K562 (cell line): ENCODE results near the gene ZNF141.

Experiments used
- ATF2 ChIP-seq: sonication (generic); formaldehyde crosslinking; IDR thresholded peaks from 2 replicates; pipeline ENCODE4 v1.8.1; 2022; ENCODE audit warnings: missing genetic modification reagents
- CHD2 ChIP-seq: IDR thresholded peaks from 2 replicates; pipeline ENCODE4 v1.6.1; 2011; ENCODE audit warnings: low read depth, low read length
- CREM ChIP-seq: IDR thresholded peaks from 2 replicates; pipeline ENCODE4 v1.6.1; 2014; ENCODE audit warnings: antibody characterized with exemption, low read depth
- CTCF ChIP-seq, 3 experiments: IDR thresholded peaks in 2 of 3; conservative IDR thresholded peaks in 1 of 3; 2 replicates each; pipeline ENCODE4 v1.5.1; 2011 to 2012; ENCODE audit warnings: low read length in 3 of 3, mild to moderate bottlenecking in 3 of 3, control low read depth in 2 of 3, improper control_type of control experiment in 1 of 3, inconsistent platforms in 1 of 3, low read depth in 1 of 3, mixed read lengths in 1 of 3, moderate library complexity in 1 of 3; ENCODE audit not compliant: insufficient read depth in 2 of 3
- EHMT2 ChIP-seq: fragments of 450-650 bp; IDR thresholded peaks from 2 replicates; pipeline ENCODE4 v1.6.1; 2018; ENCODE audit warnings: antibody characterized with exemption
- ETS2 ChIP-seq: IDR thresholded peaks from 2 replicates; pipeline ENCODE4 v1.6.1; 2016; ENCODE audit warnings: borderline replicate concordance, missing genetic modification characterization, mild to moderate bottlenecking, moderate library complexity, missing compliant biosample characterization; ENCODE audit not compliant: poor library complexity, severe bottlenecking
- EZH2 ChIP-seq: IDR thresholded peaks from 2 replicates; pipeline ENCODE4 v1.6.1; 2012; ENCODE audit warnings: low read depth, mild to moderate bottlenecking, inconsistent platforms, low read length, borderline replicate concordance
- POLR2AphosphoS2 ChIP-seq: IDR thresholded peaks from 2 replicates; pipeline ENCODE4 v1.6.1; 2012; ENCODE audit warnings: low read length, improper control_type of control experiment
- POLR2AphosphoS5 ChIP-seq: IDR thresholded peaks from 2 replicates; pipeline ENCODE4 v1.6.1; 2011; ENCODE audit warnings: mild to moderate bottlenecking, low read depth, low read length, moderate library complexity; ENCODE audit not compliant: control insufficient read depth, insufficient read depth
- RNF2 ChIP-seq: sonication (generic); IDR thresholded peaks from 2 replicates; pipeline ENCODE4 v1.6.1; 2016
- SETDB1 ChIP-seq: IDR thresholded peaks from one replicate; pipeline ENCODE4 v1.6.1; 2012; ENCODE audit warnings: low read length, control low read depth, inconsistent platforms
- SMC3 ChIP-seq: conservative IDR thresholded peaks from 2 replicates; pipeline ENCODE4 v1.6.1; 2011; ENCODE audit warnings: low read depth, low read length, improper control_type of control experiment; ENCODE audit not compliant: insufficient read depth

- TF ChIP-seq CTCF (IDR thresholded peaks at IDR 0.05 in 2 of 3, conservative IDR thresholded peaks at IDR 0.05 in 1 of 3; ENCODE audit: insufficient read depth in 2 of 3, low read depth in 1 of 3, low read length in 3 of 3) = no peak
- no peak for TF ChIP-seq ETS2 (tag)
- TF ChIP-seq EHMT2 = no peak
- TF ChIP-seq POLR2AphosphoS5 = no peak
- no peak for TF ChIP-seq SMC3
- TF ChIP-seq POLR2AphosphoS2 = no peak
- no peak for TF ChIP-seq EZH2
- TF ChIP-seq CHD2 = no peak
- TF ChIP-seq CREM = no peak
- no peak for TF ChIP-seq SETDB1
- TF ChIP-seq RNF2 = no peak
- no peak for TF ChIP-seq ATF2 (CRISPR knock-in tag)
Measured at GRCh38 chr4:314296-314903, 23.2 kb upstream of the ZNF141 start.
